HepG2 (cell line): ENCODE measurements around the gene SNAP47.

Source experiments
- EP300 ChIP-seq, 3 experiments: sonication (generic) in 1 of 3; formaldehyde crosslinking in 1 of 3; IDR thresholded peaks; 2 replicates each; pipeline versions ENCODE4 v1.5.1 to v1.6.1; 2011 to 2020; ENCODE audit warnings: low read depth in 2 of 3, low read length in 2 of 3, borderline replicate concordance in 1 of 3, improper control_type of control experiment in 1 of 3, mild to moderate bottlenecking in 1 of 3, missing genetic modification reagents in 1 of 3, moderate library complexity in 1 of 3
- NFE2L1 ChIP-seq: sonication (generic); formaldehyde crosslinking; IDR thresholded peaks from 2 replicates; pipeline ENCODE4 v1.4.0; 2020; ENCODE audit warnings: missing genetic modification reagents, mild to moderate bottlenecking, borderline replicate concordance

GRCh38 chr1:227753999-227754711, 18.9 kb downstream of the SNAP47 start:
- TF ChIP-seq NFE2L1 (CRISPR knock-in tag), result no peak
- no peak for TF ChIP-seq EP300 (IDR thresholded peaks at IDR 0.05; ENCODE audit: low read depth in 2 of 2, low read length in 2 of 2)
- no peak for TF ChIP-seq EP300 (CRISPR knock-in tag; IDR thresholded peaks at IDR 0.05; ENCODE audit: borderline replicate concordance)
